Naive B cell (primary cell): ENCODE results near the gene AKAP12. TPM values are rescaled to one million over a fixed set of nuclear protein-coding genes. Genes with fewer than 3 reads are reported as not detected.

Source experiments
- ATAC-seq, 2 donors: fragments of 150-1000 bp; cut with Tn5 transposase; 2 replicates each; pipeline ENCODE4 v1.10.0; 2021; ENCODE audit warnings: low read depth in 2 of 2, mild to moderate bottlenecking in 2 of 2, moderate library complexity in 2 of 2
- DNase-seq: peaks from one replicate; pipeline ENCODE4 v3.0.0; 2022
- H3K27ac Mint-ChIP-seq, 6 donors: one replicate each; pipeline ENCODE4 v1.8.0; 2020 to 2022; ENCODE audit warnings: mild to moderate bottlenecking in 6 of 6, mixed read lengths in 6 of 6, moderate library complexity in 5 of 6, inconsistent platforms in 2 of 6
- H3K27me3 Mint-ChIP-seq, 3 donors: one replicate each; pipeline ENCODE4 v1.8.0; 2021 to 2022; ENCODE audit warnings: mixed read lengths in 3 of 3, mild to moderate bottlenecking in 1 of 3
- H3K36me3 Mint-ChIP-seq, 2 donors: one replicate each; pipeline ENCODE4 v1.8.0; 2020 to 2022; ENCODE audit warnings: mixed read lengths in 2 of 2, inconsistent platforms in 1 of 2, mild to moderate bottlenecking in 1 of 2
- H3K4me1 Mint-ChIP-seq, 3 donors: one replicate each; pipeline ENCODE4 v1.8.0; 2020 to 2022; ENCODE audit warnings: mixed read lengths in 3 of 3, inconsistent platforms in 1 of 3, mild to moderate bottlenecking in 1 of 3, moderate library complexity in 1 of 3
- H3K4me3 Mint-ChIP-seq, 8 donors: one replicate each; pipeline ENCODE4 v1.8.0; 2020 to 2022; ENCODE audit warnings: mild to moderate bottlenecking in 8 of 8, mixed read lengths in 8 of 8, moderate library complexity in 8 of 8, inconsistent platforms in 2 of 8
- H3K9me3 Mint-ChIP-seq, 7 donors: one replicate each; pipeline ENCODE4 v1.8.0; 2020 to 2022; ENCODE audit warnings: mixed read lengths in 7 of 7, mild to moderate bottlenecking in 5 of 7, inconsistent platforms in 2 of 7, moderate library complexity in 1 of 7
- polyA plus RNA-seq, 6 donors: library from polyadenylated mRNA; unstranded; fragments of 300-500 nt; fragmentation: Illumina TruSeq; gene quantifications; one replicate each; pipeline ENCODE4 v1.2.3, GENCODE V29; 2021; ENCODE audit warnings: low read depth in 6 of 6

The AKAP12 gene
- polyA plus RNA-seq, 6 donors from 2014 or later = 0.04 to 0.19 (median 0.08) TPM; not detected in 3

DNA sequence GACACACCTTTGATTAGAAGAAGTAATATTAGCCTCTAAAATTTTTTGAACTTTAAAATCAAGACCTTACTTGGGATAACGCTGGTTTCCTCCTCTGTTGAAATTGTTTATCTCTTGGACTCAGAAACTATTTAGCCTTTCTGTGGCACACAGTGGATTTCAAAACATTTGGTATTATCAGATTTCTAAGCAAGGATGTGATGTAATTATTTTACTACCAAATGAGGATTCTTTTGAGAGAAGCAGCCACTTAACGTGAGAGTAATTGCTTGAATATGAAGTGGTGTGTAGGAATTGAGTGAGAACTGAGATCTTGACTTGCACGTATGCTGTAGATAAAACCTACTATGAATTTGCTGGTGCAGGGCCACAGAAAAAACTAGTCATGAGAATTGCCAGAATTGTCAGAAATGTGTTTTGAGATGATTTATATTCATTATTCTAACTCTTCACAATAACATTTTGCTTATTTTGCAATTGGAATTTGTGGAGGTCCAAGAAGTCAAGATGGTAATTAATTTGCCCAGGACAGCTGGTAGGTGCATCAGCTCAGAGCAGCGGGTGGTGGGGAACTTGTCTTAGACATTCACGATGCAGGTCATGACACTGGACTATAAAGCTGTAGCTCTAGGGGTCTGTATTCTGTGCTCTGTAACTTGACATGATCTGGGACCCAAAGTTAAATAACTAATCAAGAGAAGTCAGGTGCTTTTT lies 53.4 kb downstream of the AKAP12 start:
- H3K4me3 Mint-ChIP-seq = no peak overlapping the region

DNA sequence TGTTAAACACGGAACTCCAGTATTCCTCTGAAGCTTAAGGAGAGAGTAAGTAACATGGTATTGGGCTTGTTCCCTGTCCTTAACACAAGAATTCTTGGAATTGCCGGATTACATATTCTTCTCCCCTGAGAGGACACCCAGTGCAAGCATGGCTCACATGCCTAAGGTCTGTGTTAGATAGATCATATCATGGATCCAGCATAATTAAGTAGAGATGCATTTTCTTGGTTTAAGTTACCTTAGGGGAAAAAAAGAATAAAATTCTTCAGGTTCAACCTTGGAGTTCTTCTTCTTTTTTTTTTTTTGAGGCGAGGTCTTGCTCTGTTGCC lies 53.9 kb downstream of the AKAP12 start:
- H3K27ac Mint-ChIP-seq = no peak overlapping the region
- H3K4me1 Mint-ChIP-seq = peaks cover 0 to 8% (median 0%) of the 10 kb centered on the region in 3 donors
- DNase-seq (no peak), ATAC-seq (no peak)
- H3K36me3 Mint-ChIP-seq = no peaks in the 10 kb centered on the region
- peaks cover 0 to 8% (median 0%) of the 10 kb centered on the region in 3 donors for H3K27me3 Mint-ChIP-seq
- H3K9me3 Mint-ChIP-seq = peaks cover 0 to 2% (median 0%) of the 10 kb centered on the region in 7 donors
- no peak overlapping the region for H3K4me3 Mint-ChIP-seq

More for the DNA sequence above, 53.4 kb downstream of the AKAP12 start:
- peaks cover 0 to 8% (median 0%) of the 10 kb centered on the region in 3 donors for H3K27me3 Mint-ChIP-seq
- H3K4me1 Mint-ChIP-seq = peaks cover 0 to 8% (median 0%) of the 10 kb centered on the region in 3 donors
- DNase-seq (no peak), ATAC-seq (no peak)
- no peaks in the 10 kb centered on the region for H3K36me3 Mint-ChIP-seq
- H3K9me3 Mint-ChIP-seq = peaks cover 0 to 2% (median 0%) of the 10 kb centered on the region in 7 donors
- peak overlapping the region in 1 of 6 donors; percentile 20 for H3K27ac Mint-ChIP-seq

DNA sequence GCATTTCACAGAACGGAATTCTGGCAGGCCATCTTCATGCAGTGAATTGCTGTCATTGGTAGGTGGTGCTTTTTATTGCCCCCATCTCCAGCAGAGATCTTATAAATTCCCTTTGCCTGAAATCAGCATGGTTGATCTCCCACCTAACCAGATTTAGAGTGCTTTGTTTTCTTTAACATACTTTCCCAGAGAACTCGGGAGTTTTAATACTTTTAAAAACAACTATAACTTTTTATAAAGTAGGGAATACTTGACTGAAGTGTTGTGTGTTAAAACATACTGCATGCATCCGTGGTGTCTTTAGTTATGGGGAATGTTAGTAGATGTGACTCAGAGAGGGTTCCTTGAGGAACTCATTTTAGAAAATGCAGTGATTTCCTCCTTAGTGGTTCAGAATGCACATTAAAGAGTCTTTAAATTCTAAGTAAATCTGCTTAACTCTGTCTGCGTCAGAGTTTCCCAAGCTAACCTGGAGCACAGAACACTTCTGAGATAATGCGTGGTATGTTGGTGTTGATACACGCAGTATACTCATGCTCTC lies 54.9 kb downstream of the AKAP12 start:
- H3K4me1 Mint-ChIP-seq = peaks cover 0 to under 1% (median 0%) of the 10 kb centered on the region in 3 donors
- H3K36me3 Mint-ChIP-seq = no peaks in the 10 kb centered on the region
- no peak overlapping the region for H3K4me3 Mint-ChIP-seq
- H3K9me3 Mint-ChIP-seq = peaks cover 0 to 2% (median 0%) of the 10 kb centered on the region in 7 donors
- H3K27ac Mint-ChIP-seq = no peak overlapping the region
- DNase-seq (no peak), ATAC-seq (no peak)
- peaks cover 0 to 8% (median 0%) of the 10 kb centered on the region in 3 donors for H3K27me3 Mint-ChIP-seq

GRCh38 chr6:151297886-151298285 lies 58.1 kb downstream of the AKAP12 start:
- no peaks in the 10 kb centered on the region for H3K4me1 Mint-ChIP-seq
- H3K27me3 Mint-ChIP-seq = peaks cover 0 to 8% (median 0%) of the 10 kb centered on the region in 3 donors
- H3K27ac Mint-ChIP-seq = peak overlapping the region in 2 of 6 donors; percentile 10 to 48
- ATAC-seq (no peak), DNase-seq (no peak)
- no peaks in the 10 kb centered on the region for H3K36me3 Mint-ChIP-seq
- no peaks in the 10 kb centered on the region for H3K9me3 Mint-ChIP-seq
- no peak overlapping the region for H3K4me3 Mint-ChIP-seq

- Mint-ChIP-seq H3K9me3 (no peaks in the 10 kb centered on the region), H3K4me3 (no peak overlapping the region), H3K4me1 (no peaks in the 10 kb centered on the region), H3K27ac (no peak overlapping the region), H3K36me3 (no peaks in the 10 kb centered on the region), H3K27me3 (peaks cover 0 to 8% (median 0%) of the 10 kb centered on the region in 3 donors)
- ATAC-seq (no peak), DNase-seq (no peak)
Measured at GRCh38 chr6:151299011-151299410, 59.2 kb downstream of the AKAP12 start.

- H3K27me3 Mint-ChIP-seq = peaks cover 0 to 8% (median 0%) of the 10 kb centered on the region in 3 donors
- ATAC-seq = no peak
- no peaks in the 10 kb centered on the region for H3K9me3 Mint-ChIP-seq
- no peak overlapping the region for H3K27ac Mint-ChIP-seq
- no peaks in the 10 kb centered on the region for H3K4me1 Mint-ChIP-seq
- DNase-seq = no peak
- no peaks in the 10 kb centered on the region for H3K36me3 Mint-ChIP-seq
- H3K4me3 Mint-ChIP-seq = no peak overlapping the region
Measured at GRCh38 chr6:151300267-151300991, 60.7 kb downstream of the AKAP12 start.

DNA sequence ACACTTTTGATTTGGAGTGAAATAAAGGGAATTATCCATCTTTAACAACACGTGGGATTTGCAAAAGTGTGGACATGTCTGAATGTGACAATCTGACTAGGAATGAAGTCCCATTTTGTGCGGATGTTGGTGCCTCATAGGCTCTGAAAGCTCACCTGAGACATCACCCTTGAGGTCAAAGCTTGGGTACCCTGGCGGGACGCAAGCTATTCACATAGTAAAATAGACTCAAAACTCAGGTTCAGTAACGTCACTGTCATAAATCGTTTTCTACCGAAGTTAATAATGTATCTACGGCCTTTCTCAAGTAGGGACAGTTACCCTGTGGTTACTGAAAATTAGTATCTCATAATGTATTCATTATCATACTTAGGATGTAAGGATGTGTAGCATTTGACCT lies 61.8 kb downstream of the AKAP12 start:
- DNase-seq (no peak), ATAC-seq (no peak)
- Mint-ChIP-seq H3K27ac (no peak overlapping the region), H3K36me3 (no peaks in the 10 kb centered on the region), H3K9me3 (no peaks in the 10 kb centered on the region), H3K4me1 (no peaks in the 10 kb centered on the region), H3K27me3 (peaks cover 0 to 8% (median 0%) of the 10 kb centered on the region in 3 donors), H3K4me3 (no peak overlapping the region)

DNA sequence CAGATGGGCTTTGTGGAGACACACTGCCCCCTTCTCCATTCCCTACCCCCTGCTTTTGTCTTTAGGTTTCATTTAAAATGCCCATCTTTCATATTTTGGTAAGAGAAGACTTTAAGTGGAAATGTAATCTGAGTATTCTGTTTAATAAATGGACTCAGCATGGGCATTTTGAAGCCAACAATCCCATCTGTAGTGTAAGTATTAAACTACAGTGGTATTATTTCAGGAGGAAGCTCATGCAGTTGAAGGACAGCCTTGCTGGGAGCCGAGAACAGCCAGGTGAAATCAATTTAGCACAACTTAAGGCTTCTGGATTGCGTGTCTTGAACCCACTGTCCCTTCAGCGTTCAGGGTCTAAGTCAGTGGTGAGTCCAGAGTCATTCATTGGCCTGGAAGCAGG lies 63.5 kb downstream of the AKAP12 start:
- Mint-ChIP-seq H3K4me3 (no peak overlapping the region), H3K27ac (no peak overlapping the region), H3K27me3 (no peaks in the 10 kb centered on the region), H3K36me3 (no peaks in the 10 kb centered on the region), H3K4me1 (no peaks in the 10 kb centered on the region), H3K9me3 (no peaks in the 10 kb centered on the region)
- ATAC-seq (no peak), DNase-seq (no peak)

DNA sequence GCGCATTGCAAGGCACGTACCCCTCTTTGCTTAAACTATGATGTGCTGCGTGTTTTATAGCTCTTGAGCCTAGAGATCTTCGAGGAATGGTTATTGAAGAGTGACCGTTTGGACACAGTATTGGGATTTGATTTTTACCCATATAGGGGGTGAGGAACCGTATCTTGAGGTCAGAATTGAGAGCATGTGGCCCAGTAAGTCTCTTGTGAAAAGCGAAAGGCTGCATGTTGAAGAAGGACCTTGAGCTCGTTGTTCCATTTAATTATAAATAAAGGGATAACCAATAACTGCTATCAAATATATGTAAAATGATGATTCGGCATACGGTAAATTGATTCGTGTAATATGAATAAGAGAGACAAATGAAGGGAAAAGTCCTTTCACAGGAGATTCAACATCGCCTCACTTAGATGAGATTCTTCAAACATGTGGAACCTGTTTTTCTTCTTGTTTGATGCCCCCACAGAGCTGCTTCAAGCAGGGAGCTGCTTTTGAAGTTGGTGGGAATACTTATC lies 66.6 kb downstream of the AKAP12 start:
- Mint-ChIP-seq H3K36me3 (no peaks in the 10 kb centered on the region), H3K27me3 (no peaks in the 10 kb centered on the region), H3K4me3 (no peak overlapping the region), H3K9me3 (no peaks in the 10 kb centered on the region), H3K4me1 (no peaks in the 10 kb centered on the region), H3K27ac (no peak overlapping the region)
- no peak for ATAC-seq
- no peak for DNase-seq

DNA sequence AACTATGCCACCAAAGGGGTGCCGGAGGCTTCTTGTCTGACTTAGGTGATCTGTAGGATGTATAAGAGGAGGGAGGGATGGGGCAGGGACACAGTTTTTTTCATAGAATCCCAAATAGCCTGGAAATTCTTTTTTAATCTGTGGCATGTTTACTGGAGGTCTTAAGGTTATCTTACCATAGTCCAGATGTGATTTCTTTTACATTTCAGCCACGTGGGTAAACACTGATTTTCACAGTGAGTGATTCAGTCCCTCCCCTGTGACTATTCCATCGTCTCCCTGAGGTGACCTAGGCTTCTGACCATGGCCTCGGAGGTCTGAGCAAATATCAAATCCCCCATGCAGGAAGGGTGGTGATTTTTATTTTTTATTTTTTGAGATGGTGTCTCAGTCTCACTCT lies 67.7 kb downstream of the AKAP12 start:
- H3K36me3 Mint-ChIP-seq = no peaks in the 10 kb centered on the region
- H3K27ac Mint-ChIP-seq = no peak overlapping the region
- no peak overlapping the region for H3K4me3 Mint-ChIP-seq
- DNase-seq (no peak), ATAC-seq (no peak)
- H3K27me3 Mint-ChIP-seq = no peaks in the 10 kb centered on the region
- no peaks in the 10 kb centered on the region for H3K9me3 Mint-ChIP-seq
- no peaks in the 10 kb centered on the region for H3K4me1 Mint-ChIP-seq

GRCh38 chr6:151309619-151310018 lies 69.9 kb downstream of the AKAP12 start:
- Mint-ChIP-seq H3K4me3 (no peak overlapping the region), H3K4me1 (no peaks in the 10 kb centered on the region), H3K36me3 (no peaks in the 10 kb centered on the region), H3K27ac (no peak overlapping the region), H3K9me3 (peaks cover 0 to 4% (median 0%) of the 10 kb centered on the region in 7 donors), H3K27me3 (no peaks in the 10 kb centered on the region)
- DNase-seq = no peak
- ATAC-seq = no peak

DNA sequence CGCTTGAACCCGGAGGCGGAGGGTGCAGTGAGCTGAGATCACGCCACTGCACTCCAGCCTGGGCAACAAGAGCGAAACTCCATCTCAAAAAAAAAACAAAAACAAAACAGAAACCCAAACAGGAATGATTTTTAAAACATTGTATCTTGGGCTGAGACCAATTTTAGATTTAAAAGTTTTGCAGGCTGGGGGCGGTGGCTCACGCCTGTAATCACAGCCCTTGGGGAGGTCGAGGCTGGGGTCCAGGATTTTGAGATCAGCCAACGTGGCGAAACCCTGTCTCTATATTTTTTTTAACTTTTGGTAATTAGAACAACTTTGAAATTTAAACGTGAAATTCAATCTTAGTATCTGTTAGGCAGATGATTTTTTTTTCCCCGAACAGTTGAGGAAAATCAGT lies 70.5 kb downstream of the AKAP12 start:
- no peaks in the 10 kb centered on the region for H3K27me3 Mint-ChIP-seq
- H3K36me3 Mint-ChIP-seq = no peaks in the 10 kb centered on the region
- H3K4me3 Mint-ChIP-seq = no peak overlapping the region
- no peaks in the 10 kb centered on the region for H3K4me1 Mint-ChIP-seq
- no peak for ATAC-seq
- no peak for DNase-seq
- H3K9me3 Mint-ChIP-seq = peaks cover 0 to 5% (median under 1%) of the 10 kb centered on the region in 7 donors
- H3K27ac Mint-ChIP-seq = no peak overlapping the region

DNA sequence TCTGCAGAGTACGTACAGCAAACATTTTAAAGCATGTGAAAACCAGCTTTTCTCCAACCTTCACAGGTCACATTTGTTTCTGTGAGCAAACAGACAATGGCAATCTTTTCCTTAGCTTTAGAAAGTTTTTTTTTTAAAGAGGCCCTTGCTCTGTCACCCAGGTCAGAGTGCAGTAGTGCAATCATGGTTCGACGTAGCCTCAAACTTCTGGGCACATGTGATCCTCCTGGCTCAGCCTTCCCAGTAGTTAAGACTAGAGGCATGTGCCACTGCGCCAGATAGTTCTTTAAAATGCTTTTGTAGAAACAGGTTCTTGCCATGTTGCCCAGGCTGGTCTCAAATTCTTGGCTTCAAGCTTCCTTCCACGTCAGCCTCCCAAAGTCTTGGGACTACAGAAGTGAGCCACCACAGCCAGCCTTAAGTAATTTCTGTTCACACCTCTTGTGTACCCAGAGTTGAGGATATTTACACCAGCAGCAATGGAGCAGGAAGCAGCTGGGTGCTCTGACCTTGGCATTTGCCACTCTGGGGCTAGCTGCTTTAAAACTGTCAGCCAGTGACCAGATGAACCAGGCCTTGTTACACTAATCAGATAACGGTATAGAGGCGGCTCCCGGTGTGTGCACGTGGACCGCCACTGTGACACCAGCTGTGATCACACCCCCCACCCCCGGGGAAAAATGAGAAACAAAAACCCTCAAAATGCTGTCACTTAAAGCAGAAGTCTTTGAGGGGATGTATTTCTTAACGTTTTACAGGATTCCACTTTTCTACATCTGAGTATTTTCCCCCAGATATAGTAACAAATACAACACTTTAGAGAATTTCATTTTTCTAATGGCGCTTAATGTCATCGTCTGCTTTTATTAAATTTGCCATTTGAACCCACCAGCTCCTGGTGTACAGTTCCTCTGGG lies 71.3 kb downstream of the AKAP12 start:
- no peak overlapping the region for H3K27ac Mint-ChIP-seq
- H3K9me3 Mint-ChIP-seq = peaks cover 0 to 13% (median 8%) of the 10 kb centered on the region in 7 donors
- no peaks in the 10 kb centered on the region for H3K27me3 Mint-ChIP-seq
- DNase-seq = no peak
- H3K36me3 Mint-ChIP-seq = no peaks in the 10 kb centered on the region
- H3K4me1 Mint-ChIP-seq = no peaks in the 10 kb centered on the region
- H3K4me3 Mint-ChIP-seq = no peak overlapping the region
- ATAC-seq = no peak
